ENCODE results near the gene ITGA6.

The ITGA6 gene

GRCh38 chr2:172438741-172439508, 11.5 kb downstream of the ITGA6 start:
- no peak for DNase-seq (ENCODE audit: extremely low spot score, insufficient read length, low read depth)
- no peak for FAIRE-seq

- FAIRE-seq: no peak
- no peak for DNase-seq (ENCODE audit: extremely low spot score, insufficient read length, low read depth)
These were observed 12.1 kb downstream of the ITGA6 start for GRCh38 chr2:172439509-172439860.

- FAIRE-seq (no peak), DNase-seq (ENCODE audit: extremely low spot score, insufficient read length, low read depth) (no peak)
These were observed 12.5 kb downstream of the ITGA6 start for GRCh38 chr2:172439911-172440310.

- DNase-seq (ENCODE audit: extremely low spot score, insufficient read length, low read depth) (no peak), FAIRE-seq (no peak)
These were observed 13.4 kb downstream of the ITGA6 start for GRCh38 chr2:172440795-172441194.

GRCh38 chr2:172442072-172442895, 14.9 kb downstream of the ITGA6 start:
- DNase-seq (ENCODE audit: extremely low spot score, insufficient read length, low read depth) (no peak), FAIRE-seq (no peak)

GRCh38 chr2:172445851-172446250, 18.5 kb downstream of the ITGA6 start:
- FAIRE-seq: no peak
- no peak for DNase-seq (ENCODE audit: extremely low spot score, insufficient read length, low read depth)

GRCh38 chr2:172446474-172447063, 19.2 kb downstream of the ITGA6 start:
- FAIRE-seq (no peak), DNase-seq (ENCODE audit: extremely low spot score, insufficient read length, low read depth) (no peak)

GRCh38 chr2:172447811-172448493, 20.6 kb downstream of the ITGA6 start:
- no peak for FAIRE-seq

GRCh38 chr2:172448544-172449267, 21.3 kb downstream of the ITGA6 start:
- FAIRE-seq: no peak
- DNase-seq (ENCODE audit: extremely low spot score, insufficient read length, low read depth): no peak

More at GRCh38 chr2:172447811-172448493, 20.6 kb downstream of the ITGA6 start:
- no peak for DNase-seq (ENCODE audit: extremely low spot score, insufficient read length, low read depth)

GRCh38 chr2:172449911-172450550, 22.6 kb downstream of the ITGA6 start:
- DNase-seq (ENCODE audit: extremely low spot score, insufficient read length, low read depth) (no peak), FAIRE-seq (no peak)

- no peak for DNase-seq (ENCODE audit: extremely low spot score, insufficient read length, low read depth)
These were observed 24.5 kb downstream of the ITGA6 start for GRCh38 chr2:172451923-172452322.

GRCh38 chr2:172452845-172453244, 25.5 kb downstream of the ITGA6 start:
- DNase-seq (ENCODE audit: extremely low spot score, insufficient read length, low read depth) (no peak), FAIRE-seq (no peak)

More at GRCh38 chr2:172451923-172452322, 24.5 kb downstream of the ITGA6 start:
- no peak for FAIRE-seq

- no peak for FAIRE-seq
- no peak for DNase-seq (ENCODE audit: extremely low spot score, insufficient read length, low read depth)
These were observed 27.2 kb downstream of the ITGA6 start for GRCh38 chr2:172454404-172455120.

GRCh38 chr2:172455121-172455515, 27.7 kb downstream of the ITGA6 start:
- no peak for DNase-seq (ENCODE audit: extremely low spot score, insufficient read length, low read depth)
- no peak for FAIRE-seq

- DNase-seq (ENCODE audit: extremely low spot score, insufficient read length, low read depth): no peak
- FAIRE-seq: no peak
These were observed 28.6 kb downstream of the ITGA6 start for GRCh38 chr2:172456002-172456401.

GRCh38 chr2:172457536-172457935, 30.1 kb downstream of the ITGA6 start:
- DNase-seq (ENCODE audit: extremely low spot score, insufficient read length, low read depth) (no peak), FAIRE-seq (no peak)

GRCh38 chr2:172458561-172459124, 31.3 kb downstream of the ITGA6 start:
- FAIRE-seq (no peak), DNase-seq (ENCODE audit: extremely low spot score, insufficient read length, low read depth) (no peak)

GRCh38 chr2:172460780-172461201, 33.4 kb downstream of the ITGA6 start:
- FAIRE-seq (no peak), DNase-seq (ENCODE audit: extremely low spot score, insufficient read length, low read depth) (no peak)

Measured in GM18507 (cell line).